H1 (cell line): ENCODE results near the gene SARNP. TPM values are rescaled to one million over a fixed set of nuclear protein-coding genes. Genes with fewer than 3 reads are reported as not detected.

Source experiments
- CTCF ChIA-PET: fragments of 300-600 bp; sonication (Branson Sonifier 250); formaldehyde crosslinking; loops from one replicate; lab custom pipeline; 2021; ENCODE audit not compliant: partially characterized antibody; lab: Charles Lee
- POLR2A ChIA-PET: fragments of 300-600 bp; sonication (Branson Sonifier 250); formaldehyde crosslinking; loops from one replicate; lab custom pipeline; 2021; ENCODE audit warnings: inconsistent platforms; ENCODE audit not compliant: partially characterized antibody; lab: Charles Lee
- DNase-seq, 2 experiments: peaks; one replicate each; pipeline versions ENCODE4 v3.0.0 to v3.0.0-alpha.2; 2010 to 2022; ENCODE audit warnings: low spot score in 2 of 2, low read depth in 1 of 2, mixed read lengths in 1 of 2
- FAIRE-seq: peaks from 2 replicates; lab custom pipeline; 2011; peaks lifted over from hg19 to GRCh38; lab: Jason Lieb, UNC
- H2AFZ ChIP-seq: 2 replicates; pipeline ENCODE4 v1.8.1; 2012; ENCODE audit warnings: low read length, inconsistent platforms
- H2AK5ac ChIP-seq: 2 replicates; pipeline ENCODE4 v1.6.1; 2013; ENCODE audit warnings: low read depth, low read length
- H2BK120ac ChIP-seq: replicated peaks from 2 replicates; pipeline ENCODE3; 2013; ENCODE audit warnings: low read depth, low read length, inconsistent platforms
- H2BK12ac ChIP-seq: 2 replicates; pipeline ENCODE4 v1.6.1; 2013; ENCODE audit warnings: low read depth, low read length
- H2BK15ac ChIP-seq: 2 replicates; pipeline ENCODE4 v1.6.1; 2013; ENCODE audit warnings: low read length
- H2BK20ac ChIP-seq: 2 replicates; pipeline ENCODE4 v1.6.1; 2013; ENCODE audit warnings: low read length
- H2BK5ac ChIP-seq: 2 replicates; pipeline ENCODE4 v1.6.1; 2013; ENCODE audit warnings: low read depth, low read length
- H3K14ac ChIP-seq: 2 replicates; pipeline ENCODE4 v1.6.1; 2013; ENCODE audit warnings: inconsistent platforms; ENCODE audit not compliant: insufficient read length
- H3K18ac ChIP-seq: 2 replicates; pipeline ENCODE4 v1.6.1; 2013; ENCODE audit warnings: low read length; ENCODE audit errors: extremely low read depth
- H3K23ac ChIP-seq: 2 replicates; pipeline ENCODE4 v1.6.1; 2013; ENCODE audit warnings: inconsistent platforms; ENCODE audit not compliant: insufficient read length
- H3K23me2 ChIP-seq: 2 replicates; pipeline ENCODE4 v1.6.1; 2013; ENCODE audit warnings: low read depth, low read length
- H3K27ac ChIP-seq: 2 replicates; pipeline ENCODE4 v1.6.1; 2011; ENCODE audit warnings: low read depth, low read length, inconsistent platforms
- H3K27me3 ChIP-seq, 4 experiments: replicated peaks in 1 of 4; 1 replicate in 1 of 4; 2 replicates in 3 of 4; pipeline versions ENCODE4 v1.6.1 to v1.8.1; 2011 to 2013; ENCODE audit warnings: low read length in 3 of 4, mild to moderate bottlenecking in 3 of 4, inconsistent platforms in 2 of 4, mixed read lengths in 2 of 4, moderate library complexity in 1 of 4; ENCODE audit not compliant: control insufficient read depth in 3 of 4, insufficient read depth in 3 of 4; ENCODE audit errors: extremely low read depth in 1 of 4
- H3K36me3 ChIP-seq, 4 experiments: 2 replicates each; pipeline versions ENCODE4 v1.6.1 to v1.8.1; 2011 to 2013; ENCODE audit warnings: mild to moderate bottlenecking in 4 of 4, low read length in 3 of 4, moderate library complexity in 2 of 4, control low read depth in 1 of 4, inconsistent platforms in 1 of 4; ENCODE audit not compliant: insufficient read depth in 4 of 4, control insufficient read depth in 2 of 4
- H3K4ac ChIP-seq: replicated peaks from 2 replicates; pipeline ENCODE3; 2013; ENCODE audit warnings: low read length, low read depth, mixed read lengths, inconsistent platforms; ENCODE audit not compliant: insufficient read length
- H3K4me1 ChIP-seq, 4 experiments: replicated peaks in 1 of 4; 1 replicate in 1 of 4; 2 replicates in 3 of 4; pipeline versions ENCODE4 v1.6.1 to v1.8.1; 2011 to 2013; ENCODE audit warnings: low read length in 3 of 4, inconsistent platforms in 2 of 4, mixed read lengths in 1 of 4; ENCODE audit not compliant: insufficient read depth in 4 of 4, control insufficient read depth in 3 of 4
- H3K4me2 ChIP-seq, 2 experiments: 2 replicates each; pipeline versions ENCODE4 v1.6.1 to v1.8.1; 2011 to 2013; ENCODE audit warnings: low read depth in 2 of 2, low read length in 2 of 2, control low read depth in 1 of 2, inconsistent platforms in 1 of 2, mild to moderate bottlenecking in 1 of 2; ENCODE audit not compliant: insufficient read depth in 1 of 2
- H3K4me3 ChIP-seq, 4 experiments: fragments of 200-600, 300-600 bp in 1 of 4; sonication (generic), shearing (Covaris generic), sonication (Bioruptor Twin) in 1 of 4; 2 replicates each; pipeline versions ENCODE4 v1.5.1 to v1.8.1; 2011 to 2016; ENCODE audit warnings: low read length in 4 of 4, low read depth in 3 of 4, control low read depth in 2 of 4, inconsistent platforms in 2 of 4, mild to moderate bottlenecking in 2 of 4, mixed read lengths in 1 of 4, moderate library complexity in 1 of 4; ENCODE audit not compliant: insufficient read depth in 2 of 4; ENCODE audit errors: extremely low read depth in 1 of 4
- H3K56ac ChIP-seq: replicated peaks from 2 replicates; pipeline ENCODE3; 2013; ENCODE audit warnings: low read depth, mild to moderate bottlenecking, mixed read lengths, low read length, inconsistent platforms; ENCODE audit not compliant: insufficient read length
- H3K79me1 ChIP-seq: 2 replicates; pipeline ENCODE4 v1.6.1; 2013; ENCODE audit warnings: low read depth, low read length, control low read depth
- H3K79me2 ChIP-seq, 2 experiments: 2 replicates each; pipeline versions ENCODE4 v1.6.1 to v1.8.1; 2012 to 2013; ENCODE audit warnings: low read length in 2 of 2, mild to moderate bottlenecking in 2 of 2, inconsistent platforms in 1 of 2; ENCODE audit not compliant: insufficient read depth in 2 of 2, control insufficient read depth in 1 of 2
- H3K9ac ChIP-seq, 4 experiments: replicated peaks in 1 of 4; 1 replicate in 1 of 4; 2 replicates in 3 of 4; pipeline versions ENCODE4 v1.6.1 to v1.8.1; 2011 to 2013; ENCODE audit warnings: low read depth in 3 of 4, low read length in 3 of 4, control low read depth in 2 of 4, mild to moderate bottlenecking in 2 of 4, moderate library complexity in 2 of 4, inconsistent platforms in 1 of 4; ENCODE audit errors: extremely low read depth in 1 of 4
- H3K9me3 ChIP-seq, 2 experiments: 2 replicates each; pipeline versions ENCODE4 v1.6.1 to v1.8.1; 2012 to 2013; ENCODE audit warnings: mild to moderate bottlenecking in 2 of 2, moderate library complexity in 2 of 2, control low read depth in 1 of 2, inconsistent platforms in 1 of 2, low read depth in 1 of 2, low read length in 1 of 2, mixed read lengths in 1 of 2; ENCODE audit not compliant: insufficient read depth in 2 of 2
- H4K20me1 ChIP-seq, 2 experiments: replicated peaks in 1 of 2; 2 replicates each; pipeline versions ENCODE3 to v1.8.1; 2011 to 2013; ENCODE audit warnings: inconsistent platforms in 2 of 2, low read length in 2 of 2, mild to moderate bottlenecking in 1 of 2; ENCODE audit not compliant: insufficient read depth in 2 of 2, control insufficient read depth in 1 of 2
- H4K5ac ChIP-seq: 2 replicates; pipeline ENCODE4 v1.6.1; 2013; ENCODE audit warnings: low read length, low read depth, mixed read lengths, inconsistent platforms; ENCODE audit not compliant: insufficient read length
- H4K8ac ChIP-seq: 2 replicates; pipeline ENCODE4 v1.8.0; 2013; ENCODE audit warnings: mild to moderate bottlenecking, moderate library complexity, low read length, inconsistent platforms; ENCODE audit not compliant: insufficient read depth; ENCODE audit errors: extremely low read depth
- H4K91ac ChIP-seq: replicated peaks from 2 replicates; pipeline ENCODE3; 2013; ENCODE audit warnings: low read length, mixed read lengths, inconsistent platforms; ENCODE audit not compliant: insufficient read length
- CTBP2 ChIP-seq: IDR thresholded peaks from 2 replicates; pipeline ENCODE4 v1.7.0; 2011; ENCODE audit warnings: borderline replicate concordance, mild to moderate bottlenecking, moderate library complexity, mixed read lengths, low read length; ENCODE audit not compliant: insufficient read depth, insufficient read length
- KDM5A ChIP-seq: fragments of 200-600 bp; IDR thresholded peaks from 2 replicates; pipeline ENCODE4 v1.7.1; 2012; ENCODE audit warnings: mild to moderate bottlenecking, low read length, inconsistent platforms, mixed read lengths
- NANOG ChIP-seq: IDR thresholded peaks from 2 replicates; pipeline ENCODE4 v1.6.1; 2011; ENCODE audit warnings: low read length, low read depth, mild to moderate bottlenecking, inconsistent platforms; ENCODE audit not compliant: insufficient read depth, poor library complexity, severe bottlenecking
- RFX5 ChIP-seq: IDR thresholded peaks from 2 replicates; pipeline ENCODE4 v1.6.1; 2011; ENCODE audit warnings: low read depth, low read length, improper control_type of control experiment, borderline replicate concordance
- RNF2 ChIP-seq: fragments of 200-900, 300-1000 bp; sonication (generic); IDR thresholded peaks from 2 replicates; pipeline ENCODE4 v1.7.1; 2016; ENCODE audit warnings: borderline replicate concordance, low read depth, mild to moderate bottlenecking, antibody characterized with exemption, low read length; ENCODE audit not compliant: poor library complexity, severe bottlenecking; ENCODE audit errors: missing control alignments
- TBP ChIP-seq: IDR thresholded peaks from 2 replicates; pipeline ENCODE4 v1.6.1; 2011; ENCODE audit warnings: low read depth, low read length, improper control_type of control experiment
- polyA plus RNA-seq, 7 experiments: library from polyadenylated mRNA; depleted of rRNA in 3 of 7; stranded (reverse) in 5 of 7; unstranded in 2 of 7; fragments of >200 nt in 5 of 7; fragments of 200-250 nt in 2 of 7; gene quantifications; 1 replicate in 5 of 7; 2 replicates in 1 of 7; 4 replicates in 1 of 7; pipeline versions ENCODE4 v1.2.1 to v1.2.3, GENCODE V29; 2011 to 2013; ENCODE audit warnings: missing spikeins in 2 of 7, mixed read lengths in 2 of 7
- total RNA-seq: library from RNA; stranded (reverse); fragmentation: NEBNext Ultra II Directional; extraction: Animal tissue kit (Norgen Biotek cat#: 25700); gene quantifications from 2 replicates; pipeline ENCODE4 v1.2.1, GENCODE V29; 2021

Gene SARNP
- total and polyA plus RNA-seq, 2 of the 8 experiments (the other 6 are each of a cell fraction or from before 2014, with no cell fraction given), result 114 to 226 TPM

- Histone ChIP-seq H2BK20ac (no peak overlapping the region), H4K5ac (no peak overlapping the region), H4K20me1 (peaks cover 7 to 16% of the 10 kb centered on the region in 2 experiments), H3K4me2 (peak overlapping the region; percentile 55), H2BK120ac (no peak overlapping the region), H3K4me3 (peak overlapping the region in 1 of 4 experiments; percentile 35; a peak in 3 of 8 replicates), H3K9ac (no peak overlapping the region), H3K9me3 (no peaks in the 10 kb centered on the region), H3K36me3 (peaks cover 0 to 17% (median 2%) of the 10 kb centered on the region in 4 experiments; a peak in 6 of 8 replicates), H3K18ac (no peak overlapping the region; the same call in 1 of the 2 replicates), H4K91ac (no peak overlapping the region), H3K23me2 (peaks cover 2% of the 10 kb centered on the region; the same call in 1 of the 2 replicates), H4K8ac (no peak overlapping the region), H3K27ac (0 out of 2 replicates have a peak overlapping the region, but pooled peaks have one; percentile 7), H2AK5ac (no peak overlapping the region), H3K56ac (no peak overlapping the region), H2BK15ac (no peak overlapping the region), H3K14ac (no peak overlapping the region), H3K23ac (no peak overlapping the region), H2BK12ac (no peak overlapping the region), H3K27me3 (no peaks in the 10 kb centered on the region), H3K4me1 (peaks cover 4 to 14% (median 7%) of the 10 kb centered on the region in 4 experiments), H2AFZ (no peak overlapping the region), H3K4ac (no peak overlapping the region), H3K79me1 (peaks cover 7% of the 10 kb centered on the region; the same call in 1 of the 2 replicates), H2BK5ac (no peak overlapping the region; the same call in 1 of the 2 replicates), H3K79me2 (peaks cover 44 to 94% of the 10 kb centered on the region in 2 experiments)
- CTCF ChIA-PET, result interaction anchor here (1.0 to 18.0 kb wide), 8 partner anchors 9 to 160 kb away, joined by 3 to 224 read pairs (median 4); partner anchors contain the start of gene GDF11
- DNase-seq (no peak), FAIRE-seq (no peak)
- POLR2A ChIA-PET, result interaction anchor here (0.6 to 14.0 kb wide), 8 partner anchors 7 to 193 kb away, joined by 3 to 133 read pairs (median 6); partner anchors contain the start of genes DNAJC14, ORMDL2 and SARNP
- TF ChIP-seq NANOG (no peak), RFX5 (no peak), CTBP2 (no peak), KDM5A (no peak), RNF2 (no peak), TBP (no peak)
Observed at GRCh38 chr12:55814257-55814656, 3.3 kb downstream of the SARNP start.
